Kasumi-1 (cell line): ENCODE measurements around the gene SAMD5.
"Not testable (repeated sequence)": the region's sequence is repeated elsewhere in the genome, so short reads cannot be mapped to it uniquely, and the experiment has no call there.

Source experiments
- DNase-seq, 2 experiments: peaks; one replicate each; lab custom pipeline; 2025; lab: John Stamatoyannopoulos, UW

The SAMD5 gene

DNA sequence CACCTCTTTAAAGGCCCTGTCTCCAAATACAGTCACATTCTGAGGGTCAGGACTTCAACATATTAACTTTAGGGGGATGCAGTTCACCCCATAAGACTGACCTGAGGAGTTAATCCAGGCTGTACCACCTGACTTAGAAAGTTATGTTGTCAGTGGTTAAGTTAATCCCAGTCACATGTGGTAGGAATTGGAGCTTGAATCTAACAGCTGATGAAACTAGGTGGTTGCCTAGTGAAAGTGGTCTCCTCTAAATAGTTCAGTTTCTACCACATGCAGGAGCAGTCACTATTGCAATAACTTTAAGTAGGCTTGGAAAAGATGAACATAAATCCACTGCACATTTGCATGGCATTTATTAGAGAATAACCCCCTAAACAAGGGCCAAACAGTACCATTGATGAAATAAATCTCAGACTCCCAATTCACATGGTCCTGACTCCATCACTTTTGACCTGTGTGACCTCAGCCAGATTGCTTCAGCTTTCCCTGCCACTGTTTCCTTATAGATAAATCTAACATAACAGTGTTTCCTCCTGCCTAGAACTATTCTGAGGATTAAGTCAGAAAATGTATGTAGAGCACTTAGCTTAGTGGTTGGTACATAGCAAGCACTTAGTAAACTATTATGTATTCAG, 20.1 kb downstream of the SAMD5 start:
- DNase-seq = no peak

- peak; percentile 47 to 62 for DNase-seq
Observed at GRCh38 chr6:147530132-147531060, 21.9 kb downstream of the SAMD5 start.

DNA sequence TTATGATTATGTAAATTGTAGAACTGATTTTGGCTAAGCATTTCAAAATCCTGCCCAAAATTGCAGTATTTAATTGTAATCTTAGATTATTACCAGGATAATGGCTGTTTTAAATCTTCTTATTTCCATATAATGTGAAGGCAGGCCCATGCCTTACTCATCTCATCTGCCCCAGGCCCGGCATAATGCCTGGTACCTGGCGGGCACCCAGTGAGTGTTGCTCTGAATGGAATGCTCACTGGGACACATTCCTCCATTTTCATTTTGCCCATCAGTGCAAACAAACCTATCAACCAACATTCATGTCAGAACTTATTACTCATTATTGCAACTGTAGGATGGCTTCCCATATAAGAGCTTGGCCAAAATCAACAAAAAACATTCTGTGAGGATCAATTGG, 22.8 kb downstream of the SAMD5 start:
- no peak for DNase-seq

DNA sequence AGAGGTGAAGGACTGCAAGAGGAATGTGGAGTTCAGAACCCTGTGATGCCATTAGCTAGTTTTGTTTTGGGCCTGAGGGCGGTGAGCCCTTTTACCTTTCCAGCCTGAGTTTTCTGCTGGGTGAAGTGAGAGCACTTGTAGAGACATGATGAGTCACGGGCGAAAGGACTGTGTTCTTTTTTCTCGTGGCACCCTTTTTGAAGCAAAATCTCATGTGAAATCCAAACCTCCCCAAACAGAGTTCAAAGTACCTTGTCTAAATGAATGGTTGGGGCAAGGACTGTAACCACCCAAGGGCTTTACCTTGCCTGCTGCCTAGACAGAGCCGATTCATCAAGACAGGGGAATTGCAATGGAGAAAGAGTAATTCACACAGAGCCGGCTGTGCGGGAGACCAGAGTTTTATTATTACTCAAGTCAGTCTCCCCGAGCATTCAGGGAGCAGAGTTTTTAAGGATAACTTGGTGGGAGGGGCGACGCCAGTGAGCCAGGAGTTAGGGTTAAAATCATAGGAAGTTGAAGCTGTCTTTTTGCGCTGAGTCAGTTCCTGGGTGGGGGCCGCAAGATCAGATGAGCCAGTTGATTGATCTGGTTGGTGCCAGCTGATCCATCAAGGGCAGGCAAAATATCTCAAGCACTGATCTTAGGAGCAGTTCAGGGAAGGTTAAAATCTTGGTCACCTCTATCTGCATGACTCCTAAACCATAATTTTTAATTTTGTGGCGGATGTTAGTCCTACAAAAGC, 25.8 kb downstream of the SAMD5 start:
- DNase-seq = no peak

GRCh38 chr6:147538821-147539220, 30.3 kb downstream of the SAMD5 start:
- DNase-seq = no peak

DNA sequence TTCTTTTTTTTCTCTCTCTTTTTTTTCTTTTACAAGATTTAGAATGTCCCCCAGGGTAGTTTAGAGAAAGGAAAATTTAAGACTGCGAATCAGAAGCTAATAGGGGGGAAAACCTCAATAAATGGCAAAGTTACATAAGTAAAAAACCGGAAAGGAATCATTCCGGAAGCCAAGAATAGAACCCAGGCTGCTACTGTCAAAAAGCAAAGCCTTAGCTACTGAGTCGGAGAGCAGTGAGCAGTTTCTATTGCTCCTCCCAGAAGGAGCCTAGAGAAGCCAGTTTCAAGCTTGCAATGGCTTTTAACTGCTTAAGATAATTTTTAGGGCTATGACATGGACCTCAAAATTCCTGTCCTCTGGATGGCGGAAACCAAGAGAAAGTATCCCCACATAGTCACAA, 31.6 kb downstream of the SAMD5 start:
- no peak for DNase-seq

DNA sequence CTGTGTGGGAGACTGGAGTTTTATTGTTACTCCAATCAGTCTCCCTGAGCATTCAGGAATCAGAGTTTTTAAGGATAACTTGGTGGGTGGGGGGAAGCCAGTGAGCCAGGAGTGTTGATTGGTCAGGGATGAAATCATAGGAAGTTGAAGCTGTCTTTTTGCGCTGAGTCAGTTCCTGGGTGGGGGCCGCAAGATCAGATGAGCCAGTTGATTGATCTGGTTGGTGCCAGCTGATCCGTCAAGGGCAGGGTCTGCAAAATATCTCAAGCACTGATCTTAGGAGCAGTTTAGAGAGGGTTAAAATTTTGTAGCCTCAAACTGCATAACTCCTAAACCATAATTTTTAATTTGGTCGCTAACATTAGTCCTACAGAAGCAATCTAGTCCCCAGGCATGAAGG, 33.9 kb downstream of the SAMD5 start:
- DNase-seq = not testable (repeated sequence)

- DNase-seq = no peak
Observed at GRCh38 chr6:147544420-147544819, 35.9 kb downstream of the SAMD5 start.

DNA sequence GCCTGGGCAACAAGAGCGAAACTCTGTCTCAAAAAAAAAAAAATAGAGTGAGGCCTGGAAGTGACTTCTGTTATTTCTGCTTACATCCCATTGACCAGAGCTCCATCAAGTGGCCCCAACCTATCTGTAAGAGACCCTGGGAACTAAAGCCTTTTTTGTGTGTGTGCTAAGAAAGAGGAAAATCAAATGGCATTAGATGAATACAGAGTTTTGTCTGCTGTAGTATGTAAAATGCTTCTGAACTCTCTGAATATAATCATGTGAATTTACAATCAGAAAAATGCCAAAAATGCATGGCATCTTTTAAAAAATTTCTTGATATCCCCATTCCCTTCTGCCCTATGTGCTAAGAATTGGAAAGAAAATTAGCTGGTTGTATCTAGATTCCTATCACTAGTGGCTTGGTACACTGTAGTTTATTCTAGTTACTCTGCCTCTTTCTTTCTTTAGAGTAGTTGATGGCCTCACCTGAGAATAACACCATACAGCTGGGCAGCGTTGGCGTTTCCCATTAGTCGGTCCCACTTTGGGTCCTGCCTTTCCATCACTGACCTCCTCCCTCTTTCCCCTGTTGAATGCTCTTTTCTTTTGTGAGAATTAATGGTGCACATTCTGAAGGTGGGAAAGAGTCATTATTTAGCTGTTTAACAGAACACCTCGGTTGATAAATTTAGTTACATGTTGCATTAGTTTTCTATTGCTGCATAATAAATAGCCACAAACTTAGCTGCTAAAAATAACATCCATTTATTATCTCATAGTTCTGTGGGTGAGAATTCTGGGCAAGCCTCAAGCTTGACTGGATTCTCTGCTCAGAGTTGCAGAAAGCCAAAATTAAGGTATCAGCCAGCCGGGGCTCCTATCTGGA, 38.2 kb downstream of the SAMD5 start:
- DNase-seq = no peak

DNA sequence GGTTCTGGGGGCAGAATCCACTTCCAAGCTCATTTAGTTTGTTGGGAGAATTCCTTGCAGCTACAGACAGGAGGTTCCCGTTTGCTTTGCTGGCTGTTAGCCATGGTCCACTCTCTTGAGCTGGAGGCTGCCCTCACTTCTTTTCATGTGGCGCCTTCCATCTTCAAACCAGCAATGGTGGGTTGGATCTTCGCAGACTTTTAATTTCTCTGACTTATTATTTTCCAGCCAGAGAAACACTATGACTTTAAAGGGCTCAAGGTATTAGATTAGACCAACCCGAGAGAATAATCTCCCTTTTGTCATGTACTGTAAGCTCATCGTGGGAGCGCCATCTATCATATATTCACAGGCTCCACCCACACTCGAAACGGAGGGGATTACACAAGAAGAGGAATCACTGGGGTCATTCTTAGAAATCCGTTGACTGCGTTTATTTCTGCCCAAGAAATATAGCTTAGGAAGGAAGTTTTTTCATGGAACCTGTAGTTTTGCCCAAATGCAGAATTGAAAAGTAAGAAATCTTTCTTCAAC, 38.9 kb downstream of the SAMD5 start:
- no peak for DNase-seq

DNA sequence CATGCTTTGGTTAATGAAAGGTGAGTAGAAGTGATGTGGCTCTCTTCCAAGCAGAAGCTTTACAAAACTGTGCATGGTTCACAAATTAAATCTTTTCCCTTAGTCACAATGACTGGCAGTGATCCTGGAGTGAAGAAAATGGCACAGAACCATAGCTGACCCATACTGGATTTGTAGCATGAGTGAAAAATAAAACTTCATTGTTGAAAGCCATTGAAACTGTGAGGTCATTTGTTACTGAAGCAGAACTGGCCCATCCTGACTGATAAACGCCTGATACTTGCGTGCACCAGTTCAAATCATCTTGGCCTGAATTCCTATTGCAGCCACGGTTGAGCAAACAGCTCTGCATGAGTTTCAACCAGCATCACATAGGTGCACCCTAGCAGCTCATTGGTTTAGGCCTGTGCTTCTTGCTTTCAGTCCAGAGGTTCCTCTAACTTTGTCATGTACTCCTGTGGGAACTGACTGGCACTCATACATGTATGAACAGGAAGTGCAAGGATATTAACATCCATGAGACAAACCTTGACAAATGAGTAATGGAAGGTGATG, 40.5 kb downstream of the SAMD5 start:
- DNase-seq = no peak

DNA sequence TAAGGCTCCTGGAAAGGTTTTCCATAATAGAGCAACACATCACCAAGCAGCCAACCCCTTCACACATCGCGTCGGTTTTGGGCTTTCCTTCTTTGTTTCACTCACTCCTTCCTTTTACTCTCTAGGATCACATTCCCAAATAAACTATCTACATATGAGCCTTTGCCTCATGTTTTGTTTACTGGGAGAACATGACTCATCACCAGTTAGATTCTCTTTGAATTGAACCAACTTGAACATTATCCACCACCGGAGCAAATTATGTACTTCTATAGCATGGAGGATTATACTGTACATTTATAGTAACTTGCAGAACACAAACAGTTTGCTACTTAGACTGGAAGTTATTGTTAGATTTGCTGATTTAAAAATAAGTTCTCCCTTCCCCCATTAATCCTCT, 41.0 kb downstream of the SAMD5 start:
- no peak for DNase-seq

DNA sequence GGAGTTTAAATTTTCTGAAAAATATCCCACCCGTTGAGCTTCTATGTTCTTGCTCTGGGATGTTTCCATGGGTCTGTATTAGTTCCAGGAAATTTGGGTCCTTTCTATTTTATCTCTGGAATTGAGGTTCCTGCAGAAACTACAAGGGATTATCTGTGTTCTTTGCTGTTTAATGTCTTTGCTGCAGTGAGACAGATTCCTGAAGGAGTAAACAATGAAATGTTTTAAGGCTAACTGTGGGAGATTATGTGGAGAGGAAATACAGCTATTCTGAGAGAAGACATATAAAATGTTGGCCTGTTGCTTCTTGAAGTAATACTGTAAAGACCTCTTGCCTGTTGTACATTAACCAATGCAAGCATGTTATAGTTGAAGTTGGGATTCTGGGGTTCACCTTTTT, 43.5 kb downstream of the SAMD5 start:
- DNase-seq = no peak

- no peak for DNase-seq
Observed at GRCh38 chr6:147553099-147553498, 44.6 kb downstream of the SAMD5 start.

- DNase-seq = no peak
Observed at GRCh38 chr6:147554281-147554680, 45.8 kb downstream of the SAMD5 start.

- DNase-seq = no peak
Observed at GRCh38 chr6:147559006-147559405, 50.5 kb downstream of the SAMD5 start.

DNA sequence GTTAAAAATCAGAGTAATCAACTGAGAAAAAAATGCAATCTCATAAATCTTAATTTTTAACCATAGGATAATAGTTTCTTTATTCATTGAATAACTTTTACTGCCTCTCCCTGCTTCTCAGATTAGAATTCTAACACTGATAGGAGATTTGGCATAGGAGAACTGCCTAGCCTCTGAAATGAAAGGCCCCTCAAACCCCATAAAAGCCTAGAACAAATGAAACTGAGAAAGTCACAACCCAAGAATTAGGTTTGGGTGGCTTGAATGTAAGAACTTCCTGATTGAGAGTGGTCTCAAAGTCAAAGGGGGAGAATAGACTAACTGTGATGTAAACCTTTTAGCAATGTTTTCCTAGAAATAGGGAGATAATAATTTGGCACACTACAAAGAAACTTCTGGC, 52.2 kb downstream of the SAMD5 start:
- DNase-seq = no peak

DNA sequence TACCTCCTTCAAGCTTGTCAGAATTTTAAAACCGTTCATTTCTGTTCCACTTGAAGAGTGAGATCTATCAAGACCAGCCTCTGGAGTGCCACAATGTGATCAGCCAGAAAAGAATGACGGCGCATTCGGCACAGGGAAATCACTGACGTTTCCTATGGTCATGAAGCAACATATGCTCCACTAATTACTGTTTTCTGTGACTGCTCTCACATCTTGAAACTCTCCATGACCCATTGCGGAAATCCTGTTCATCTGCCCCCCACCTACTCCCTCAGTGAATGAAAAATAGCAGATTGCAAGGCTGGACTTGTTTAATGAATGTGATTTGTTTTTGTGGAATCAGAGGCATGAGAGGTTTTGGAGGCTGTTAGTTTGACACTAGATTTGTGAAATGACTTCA, 53.2 kb downstream of the SAMD5 start:
- DNase-seq = no peak

- DNase-seq = no peak
Observed at GRCh38 chr6:147563472-147563871, 55.0 kb downstream of the SAMD5 start.

GRCh38 chr6:147564556-147564955, 56.1 kb downstream of the SAMD5 start:
- no peak for DNase-seq

DNA sequence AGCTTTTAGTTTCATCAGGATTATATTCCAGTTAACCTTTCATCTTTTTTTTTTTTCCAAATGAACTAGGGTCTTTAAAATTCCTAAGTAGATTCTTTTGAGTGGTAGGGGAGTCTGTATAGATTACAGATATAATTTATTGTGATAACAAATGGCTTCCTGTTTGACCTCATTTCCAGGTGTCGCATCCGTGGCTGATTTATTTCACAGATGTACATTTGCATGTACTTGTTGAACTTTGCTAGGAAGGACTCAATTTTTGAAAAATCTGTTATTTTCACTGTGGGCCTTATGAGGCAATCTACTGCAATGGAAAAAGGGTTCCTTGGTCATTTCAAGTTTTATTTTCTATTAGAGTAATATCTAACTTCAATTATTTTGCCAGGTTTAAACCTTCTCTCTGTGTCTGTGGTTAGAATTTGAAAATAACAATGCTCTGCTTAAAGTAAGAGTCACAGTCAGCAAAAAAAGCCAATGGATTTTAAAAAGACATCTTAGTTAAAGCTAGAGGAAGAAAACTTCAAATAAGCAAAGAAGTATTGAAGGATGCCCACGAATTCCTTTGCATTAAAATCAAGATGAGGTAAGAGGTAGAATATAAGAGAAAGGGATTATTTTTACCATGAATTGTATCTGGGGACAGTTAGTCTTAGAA, 57.9 kb downstream of the SAMD5 start:
- DNase-seq = no peak
